Stimulated activated CD4-positive, alpha-beta T cell treated with anti-CD3 and anti-CD28 coated beads, Interleukin-12 subunit alpha, Interleukin-12 subunit beta, amount 100 ng/mL, for 4 hours (primary cell): Measurements from ENCODE around the gene PTH2.
"Not testable (repeated sequence)": the region's sequence is repeated elsewhere in the genome, so short reads cannot be mapped to it uniquely, and the experiment has no call there.

Source experiments
- DNase-seq: peaks from one replicate; pipeline ENCODE4 v3.0.0-alpha.2; 2020

PTH2 gene

GRCh38 chr19:49374665-49375434, 48.4 kb downstream of the PTH2 start:
- no peak for DNase-seq

GRCh38 chr19:49373174-49373573, 50.1 kb downstream of the PTH2 start:
- not testable (repeated sequence) for DNase-seq
